Cardiac septum (tissue), 1 donor: Measurements from ENCODE around the gene GATAD2B. TPM values are rescaled to one million over a fixed set of nuclear protein-coding genes. Genes with fewer than 3 reads are reported as not detected.
"Not testable (repeated sequence)": the region's sequence is repeated elsewhere in the genome, so short reads cannot be mapped to it uniquely, and the experiment has no call there.

Experiments used
- DNase-seq: peaks from one replicate; pipeline ENCODE4 v3.0.0-alpha.2; 2020; ENCODE audit warnings: low spot score
- intact Hi-C: fragments of 100-400 bp; cut with DNase I; formaldehyde crosslinking; loops from one replicate; pipeline ENCODE4 v1.14.0; 2022
- microRNA-seq: library from miRNA; unstranded; fragments of <30 nt; microRNA quantifications from one replicate; pipeline ENCODE4 v1.2.0, GENCODE V29; 2020
- total RNA-seq: library from RNA; stranded (reverse); fragmentation: NEBNext Ultra II Directional; extraction: Animal tissue kit (Norgen Biotek cat#: 25700); gene quantifications from one replicate; pipeline ENCODE4 v1.2.1, GENCODE V29; 2021
- donor health status: DM: no; HTN: no; CAD: no.

The GATAD2B gene
- total RNA-seq, 1 donor from 2014 or later = 45.7 TPM

DNA sequence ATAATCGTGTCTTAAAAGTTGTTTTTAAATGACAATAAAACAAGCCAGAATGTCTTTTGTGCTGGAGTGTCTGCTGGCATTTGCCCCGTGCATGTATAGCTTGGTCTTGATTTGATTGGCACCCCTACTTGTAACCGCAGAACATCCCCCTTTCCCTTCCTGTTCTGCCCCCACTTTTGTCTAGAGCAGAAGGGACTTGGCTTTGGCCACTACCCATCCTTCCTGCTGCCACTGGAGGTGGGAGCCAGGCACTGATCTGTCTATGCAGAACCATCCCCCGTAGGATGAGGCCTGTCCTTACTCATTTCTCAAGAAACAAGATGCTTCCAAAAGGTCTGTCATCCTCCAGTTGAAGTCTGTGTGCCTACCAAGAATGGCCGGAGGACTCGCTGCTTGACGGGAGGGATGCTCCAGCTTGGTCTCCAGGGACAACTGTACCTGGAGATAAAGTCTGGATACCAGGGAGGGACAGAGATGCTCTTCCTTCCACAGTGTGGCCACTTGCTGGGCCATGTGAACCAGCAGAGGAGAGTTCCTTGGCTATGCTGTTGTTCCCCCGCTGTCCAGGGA, 148.7 kb downstream of the GATAD2B start:
- no peak for DNase-seq
- intact Hi-C loops = loop anchor here (5.0 kb wide), 1 partner anchor 202 kb away; no protein-coding TSS in a partner anchor

DNA sequence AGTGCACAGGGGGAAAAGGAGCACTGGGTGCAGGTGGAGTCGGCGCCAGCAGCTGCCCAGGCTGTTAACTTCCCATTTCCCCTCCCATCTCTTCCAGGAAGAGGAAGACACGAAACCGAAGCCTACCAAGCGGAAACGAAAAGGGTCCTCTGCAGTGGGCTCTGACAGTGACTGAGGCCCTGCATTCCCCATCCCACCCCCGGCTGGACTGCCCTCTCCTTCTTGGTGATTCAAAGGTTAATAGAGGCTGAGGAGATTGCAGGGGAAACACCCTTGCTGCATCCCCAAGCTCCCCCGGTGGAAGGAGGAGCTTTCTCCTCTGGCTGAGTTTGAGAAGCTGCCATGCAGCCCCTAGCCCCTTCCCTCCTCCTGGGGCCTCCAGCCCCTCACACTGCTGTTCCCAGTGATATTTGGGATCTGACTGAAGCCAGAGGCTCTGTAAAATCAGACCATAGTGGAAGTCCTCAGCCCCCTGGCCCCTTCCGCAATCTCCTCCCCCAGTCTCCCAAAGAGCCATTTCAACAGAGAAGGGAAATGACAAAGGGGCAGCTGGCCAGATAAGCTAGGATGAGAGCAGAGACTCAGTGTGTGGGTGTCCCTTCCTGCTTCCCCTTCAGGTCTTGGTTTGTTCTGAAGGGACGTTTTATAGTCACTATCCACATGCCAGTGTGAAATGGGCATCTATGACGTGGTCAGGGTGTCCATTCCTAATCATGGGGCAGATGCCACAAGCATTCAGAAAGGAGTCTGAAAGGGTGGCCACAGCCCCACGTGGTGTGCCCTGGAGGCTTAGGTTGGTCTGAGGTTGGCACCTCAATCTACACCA, 149.5 kb downstream of the GATAD2B start:
- DNase-seq = no peak
- intact Hi-C loops = loop anchor here (2.0 to 5.0 kb wide), 2 partner anchors 95 to 201 kb away; partner anchors contain the start of gene NPR1

DNA sequence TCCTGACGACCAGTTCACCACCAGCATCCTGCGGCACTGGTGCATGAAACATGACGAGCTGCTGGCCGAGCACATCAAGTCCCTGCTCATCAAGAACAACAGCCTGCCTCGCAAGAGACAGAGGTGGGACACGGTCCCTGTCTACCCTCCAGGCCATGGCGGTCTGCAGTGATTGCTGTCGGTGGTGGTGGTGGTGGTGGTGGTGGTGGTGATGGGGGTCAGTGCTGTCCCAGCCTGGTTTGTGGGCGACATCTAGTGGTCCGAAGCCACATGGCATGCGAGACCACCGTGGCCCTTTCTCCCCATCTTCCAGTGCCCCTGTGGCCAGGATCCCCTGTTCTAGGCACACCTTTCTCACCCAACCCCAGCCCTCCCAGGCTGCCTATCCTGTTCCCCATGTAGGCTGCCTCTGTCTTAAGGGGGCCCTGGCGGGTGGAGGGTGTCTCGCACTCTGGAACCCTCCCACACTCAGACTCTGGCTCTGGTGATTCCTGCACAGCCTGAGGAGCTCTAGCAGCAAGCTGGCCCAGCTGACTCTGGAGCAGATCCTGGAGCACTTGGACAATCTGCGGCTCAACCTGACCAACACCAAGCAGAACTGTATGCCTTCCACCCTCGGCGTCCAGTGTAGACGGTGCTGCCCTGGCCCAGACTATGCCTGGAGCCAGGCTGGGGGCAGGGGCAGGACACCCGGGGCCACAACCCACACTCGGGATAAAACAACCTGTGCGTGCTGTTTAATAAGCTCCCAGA, 150.8 kb downstream of the GATAD2B start:
- no peak for DNase-seq
- intact Hi-C loops = loop anchor here (2.0 to 5.0 kb wide), 2 partner anchors 93 to 200 kb away; partner anchors contain the start of gene NPR1

DNA sequence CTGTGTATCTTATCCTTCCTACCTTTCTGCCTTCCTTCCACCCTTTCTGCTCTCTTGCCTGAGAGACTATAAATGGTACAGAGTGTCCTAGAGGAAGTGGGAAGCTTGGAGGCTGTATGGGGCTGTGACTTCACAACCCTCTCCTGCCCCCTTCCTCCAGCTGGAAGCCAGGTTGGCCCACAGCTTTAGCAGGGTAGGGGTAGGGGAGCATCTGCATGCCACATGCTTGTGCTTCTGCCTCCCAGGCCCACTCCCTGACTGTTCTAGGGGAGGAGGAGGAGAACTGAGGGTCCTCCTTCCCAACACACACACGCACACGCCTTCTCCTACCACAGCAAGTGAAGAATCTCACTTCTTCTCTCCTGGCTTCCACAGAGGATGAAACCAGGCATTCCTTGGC, 151.5 kb downstream of the GATAD2B start:
- DNase-seq = no peak
- intact Hi-C loops = loop anchor here (5.0 kb wide), 1 partner anchor 199 kb away; no protein-coding TSS in a partner anchor

DNA sequence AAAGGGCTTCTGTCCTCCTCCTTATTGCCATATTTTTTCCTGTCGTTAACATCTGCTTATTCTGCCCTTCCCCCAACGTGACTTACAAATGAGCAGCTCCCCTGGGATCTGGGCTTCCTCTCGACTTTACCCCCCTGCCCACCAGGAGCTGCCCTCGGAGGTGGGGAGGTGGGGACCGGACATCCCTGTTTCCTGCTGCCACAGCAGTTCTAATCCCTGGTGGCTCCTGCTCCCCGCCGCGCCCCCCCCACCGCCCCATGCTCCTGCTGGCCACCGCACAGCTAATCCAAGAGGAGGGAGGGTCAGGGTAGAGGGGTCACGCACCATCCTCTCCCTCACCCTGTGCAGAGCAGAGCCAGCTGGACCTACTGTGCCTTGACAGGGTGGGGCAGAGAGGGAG, 152.0 kb downstream of the GATAD2B start:
- DNase-seq = no peak
- intact Hi-C loops = loop anchor here (5.0 kb wide), 1 partner anchor 198 kb away; no protein-coding TSS in a partner anchor

DNA sequence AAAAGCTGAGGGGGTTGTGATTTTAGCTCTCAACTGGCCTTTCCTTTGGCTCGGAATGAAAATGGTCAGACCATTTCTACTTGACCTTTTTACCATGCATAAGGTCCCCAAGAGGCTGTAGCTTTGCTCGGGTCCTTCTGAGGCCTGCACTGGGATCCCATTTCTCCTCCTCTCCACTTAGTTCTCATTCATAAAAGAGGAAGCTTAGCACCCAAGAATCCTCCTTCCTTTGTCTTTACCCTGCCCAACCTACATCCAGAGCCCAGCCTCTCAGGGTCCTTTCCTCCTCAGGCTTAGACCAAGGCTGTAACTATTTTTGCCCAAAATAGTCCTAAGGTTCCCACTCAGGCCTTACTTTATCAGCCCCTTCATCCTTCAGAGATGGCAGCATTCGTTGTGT, 153.6 kb downstream of the GATAD2B start:
- intact Hi-C loops = no loop called here
- DNase-seq = peak; percentile 4

DNA sequence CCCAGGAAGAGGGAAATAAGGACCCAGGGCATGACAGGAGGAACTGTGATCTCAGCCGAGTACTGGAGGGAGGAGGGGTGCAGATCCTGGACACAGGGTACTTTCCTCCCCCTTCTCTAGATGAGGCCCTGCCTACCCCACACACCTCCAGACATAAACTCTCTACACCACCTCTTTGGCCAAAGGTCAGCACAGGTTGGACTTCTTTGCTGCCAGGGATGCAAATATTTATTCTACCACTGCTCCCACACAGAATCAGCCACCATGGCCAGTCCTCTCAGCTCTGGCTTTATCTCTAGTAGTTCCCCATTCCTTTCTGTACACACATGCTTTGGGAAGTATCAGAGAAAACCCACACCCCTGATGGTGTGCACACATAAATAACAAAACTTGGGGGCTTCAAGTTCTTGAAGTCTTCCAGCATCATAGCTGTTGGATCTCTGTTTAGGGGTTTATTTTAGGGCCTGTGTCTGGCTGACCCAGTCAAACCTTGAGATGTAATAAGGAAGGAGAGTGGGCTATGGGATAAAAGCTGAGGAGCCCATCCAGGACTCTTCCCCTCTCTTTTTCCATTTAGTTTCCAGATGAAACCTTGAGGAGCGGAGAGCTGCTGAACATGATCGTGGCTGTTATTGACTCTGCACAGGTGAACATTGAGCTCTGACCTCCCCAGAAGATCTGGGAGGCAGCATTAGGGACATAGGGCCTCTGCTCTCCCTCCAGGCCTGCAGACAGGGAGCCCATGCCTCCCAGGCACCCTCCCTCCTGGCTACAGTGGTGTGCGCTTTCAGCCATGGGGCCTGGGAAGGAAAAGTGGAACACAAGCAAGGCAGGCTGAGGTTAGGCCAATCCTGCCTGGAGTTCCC, 154.2 kb downstream of the GATAD2B start:
- DNase-seq = peak; percentile 43
- intact Hi-C loops = no loop called here

DNA sequence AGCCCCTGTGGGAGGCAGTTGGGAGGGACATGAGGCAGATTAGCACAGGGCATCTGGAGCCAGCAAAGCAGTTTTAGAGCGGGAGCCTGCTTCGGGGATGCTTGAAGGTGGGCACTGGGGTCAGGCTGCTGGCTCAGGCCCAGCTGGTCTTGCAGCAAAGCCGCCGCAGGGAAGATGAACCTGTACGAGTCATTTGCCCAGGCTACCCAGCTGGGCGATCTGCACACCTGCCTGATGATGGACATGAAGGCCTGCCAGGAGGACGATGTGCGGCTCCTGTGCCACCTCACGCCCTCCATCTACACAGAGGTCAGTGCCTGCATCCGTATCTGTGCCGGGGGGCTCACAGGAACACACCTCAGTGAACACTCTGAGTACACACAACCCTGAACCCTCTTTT, 155.3 kb downstream of the GATAD2B start:
- intact Hi-C loops = no loop called here
- DNase-seq = peak; percentile 58

DNA sequence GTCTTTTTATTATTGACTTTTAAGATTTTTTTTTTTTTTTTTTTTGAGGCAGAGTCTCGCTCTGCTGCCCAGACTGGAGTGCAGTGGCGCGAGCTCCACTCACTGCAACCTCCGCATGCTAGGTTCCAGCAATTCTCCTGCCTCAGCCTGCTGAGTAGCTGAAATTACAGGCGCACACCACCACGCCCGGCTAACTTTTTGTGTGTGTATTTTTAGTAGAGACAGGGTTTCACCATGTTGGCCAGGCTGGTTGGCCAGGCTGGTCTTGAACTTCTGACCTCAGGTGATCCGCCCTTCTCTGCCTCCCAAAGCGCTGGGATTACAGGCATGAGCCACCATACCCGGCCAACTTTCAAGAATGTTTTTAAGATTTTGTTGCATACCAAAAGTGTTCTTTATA, 156.1 kb downstream of the GATAD2B start:
- intact Hi-C loops, DNase-seq: not testable (repeated sequence)

DNA sequence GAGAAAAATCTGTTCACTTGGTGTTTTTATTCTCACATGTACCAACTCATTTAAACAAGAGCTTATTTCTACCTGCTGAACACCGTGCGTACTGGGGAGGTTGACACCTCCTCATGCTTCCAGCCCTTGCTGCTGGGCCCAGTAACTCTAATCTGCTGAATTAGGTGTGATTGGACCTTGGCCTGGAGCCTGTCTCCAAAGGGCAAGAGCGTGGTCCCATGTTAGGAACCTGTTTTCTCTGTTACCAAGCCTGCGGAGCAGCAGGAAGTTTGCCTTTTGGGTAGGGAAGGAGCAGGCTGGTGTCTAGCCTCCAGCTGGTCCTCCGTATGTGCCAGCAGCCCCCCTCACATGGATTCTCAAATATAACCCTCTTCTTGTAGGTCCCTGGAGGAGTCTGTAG, 158.5 kb downstream of the GATAD2B start:
- DNase-seq = no peak
- intact Hi-C loops = loop anchor here (5.0 kb wide), 1 partner anchor 67 kb away; no protein-coding TSS in a partner anchor

DNA sequence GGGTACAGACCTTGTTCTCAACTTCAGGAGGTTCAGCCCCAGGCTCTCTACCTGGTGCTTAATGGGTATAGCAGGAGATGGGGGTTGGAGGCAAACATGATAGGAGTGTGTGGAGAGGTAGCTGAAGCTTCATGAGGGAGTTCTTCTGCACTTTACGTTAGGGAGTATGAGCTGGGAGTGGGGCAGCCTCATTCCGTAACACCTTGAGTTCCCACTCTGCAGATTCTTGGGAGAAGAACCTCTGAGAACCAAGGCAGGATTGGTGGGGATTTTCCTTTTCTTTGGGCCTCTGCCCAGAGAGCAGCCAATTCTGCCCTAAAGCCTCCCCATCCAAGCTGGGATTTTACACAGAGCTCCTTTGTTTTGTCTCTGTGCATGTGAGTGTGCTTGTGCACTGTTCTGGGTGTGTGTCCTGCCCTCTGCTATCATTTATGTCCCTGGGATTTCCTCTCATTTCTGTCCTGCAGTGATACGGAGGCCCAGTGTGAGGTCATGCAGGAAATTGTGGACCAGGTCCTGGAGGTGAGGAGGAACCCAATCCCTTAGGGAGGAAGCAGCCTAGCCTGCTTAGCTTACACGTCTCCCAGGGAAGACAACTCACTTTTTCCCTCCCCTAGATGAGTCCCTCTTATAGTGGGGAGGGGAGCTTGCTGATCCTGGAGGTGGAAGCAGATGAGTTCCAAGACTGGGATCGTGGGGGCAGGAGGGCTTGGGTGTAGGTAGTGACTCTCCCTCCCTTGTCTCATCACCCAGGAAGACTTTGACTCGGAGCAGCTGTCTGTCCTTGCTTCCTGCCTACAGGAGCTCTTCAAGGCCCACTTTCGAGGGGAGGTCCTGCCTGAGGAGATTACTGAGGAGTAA, 159.2 kb downstream of the GATAD2B start:
- intact Hi-C loops = loop anchor here (5.0 kb wide), 1 partner anchor 66 kb away; no protein-coding TSS in a partner anchor
- DNase-seq = no peak

DNA sequence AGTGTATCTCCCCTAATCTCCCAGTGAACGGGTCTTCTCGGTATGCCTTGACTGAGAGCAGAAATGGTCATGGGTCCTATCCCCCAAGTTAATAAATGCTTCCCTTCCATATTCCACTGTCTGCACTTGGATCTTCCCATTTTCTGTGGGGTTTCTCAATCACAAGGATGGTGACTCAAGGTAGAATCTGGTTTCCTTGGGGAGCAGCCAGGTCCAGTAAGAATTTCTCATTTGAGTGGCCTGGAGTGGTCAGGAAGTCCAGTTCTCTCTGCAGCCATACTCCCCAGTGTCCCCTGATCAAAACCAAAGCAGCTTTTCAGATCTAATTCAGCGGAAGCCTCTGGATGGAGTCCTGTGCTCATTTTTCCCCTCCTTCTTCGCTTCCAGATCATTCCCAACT, 162.3 kb downstream of the GATAD2B start:
- intact Hi-C loops = loop anchor here (5.0 kb wide), 1 partner anchor 63 kb away; no protein-coding TSS in a partner anchor

More for the DNA sequence above, 162.3 kb downstream of the GATAD2B start:
- DNase-seq = no peak

Small RNAs within 50 kb of the gene (microRNA-seq; reads per million reads assigned to microRNA genes)
- gene MIR6737 = not detected

Other genes with a start within 250 kb of the GATAD2B start
- 14.9 TPM for gene NPR1, start 244.3 kb downstream of the GATAD2B start, total RNA-seq
- 35.2 TPM for gene INTS3, start 194.9 kb downstream of the GATAD2B start, total RNA-seq
- 9.8 TPM for gene SLC27A3, start 147.6 kb downstream of the GATAD2B start, total RNA-seq
- gene DENND4B, start 23.7 kb upstream of the GATAD2B start, total RNA-seq = 42.7 TPM
- gene CRTC2, start 35.6 kb upstream of the GATAD2B start, total RNA-seq = 20.6 TPM
- 40.2 TPM for gene SLC39A1, start 40.6 kb upstream of the GATAD2B start, total RNA-seq
- gene CREB3L4, start 44.9 kb upstream of the GATAD2B start, total RNA-seq = 3.8 TPM
- gene JTB, start 54.7 kb upstream of the GATAD2B start, total RNA-seq = 61.7 TPM
- gene RAB13, start 63.4 kb upstream of the GATAD2B start, total RNA-seq = 57.3 TPM
- 712 TPM for gene RPS27, start 67.8 kb upstream of the GATAD2B start, total RNA-seq
- gene NUP210L, start 232.1 kb upstream of the GATAD2B start, total RNA-seq = 0.48 TPM